Stimulated activated naive B cell treated with anti-CD40 and anti-IgM and Interleukin-4, amounts not matched to agents 10 μg/mL and 1 μg/mL and 100 μg/mL, for 72 hours (primary cell): ENCODE data around the gene CYYR1.

Experiments
- ATAC-seq, 2 donors: fragments of 150-1000 bp; cut with Tn5 transposase; replicated peaks; 2 replicates each; pipeline ENCODE4 v1.10.0; 2021; ENCODE audit warnings: moderate library complexity in 1 of 2
- DNase-seq: peaks from one replicate; pipeline ENCODE4 v3.0.0; 2021
- H3K27ac Mint-ChIP-seq: one replicate; pipeline ENCODE4 v1.8.0; 2022; ENCODE audit warnings: mild to moderate bottlenecking, mixed read lengths
- H3K27me3 Mint-ChIP-seq, 2 donors: one replicate each; pipeline ENCODE4 v1.8.0; 2022; ENCODE audit warnings: mixed read lengths in 2 of 2
- H3K36me3 Mint-ChIP-seq, 2 donors: one replicate each; pipeline ENCODE4 v1.8.0; 2022; ENCODE audit warnings: mixed read lengths in 2 of 2, mild to moderate bottlenecking in 1 of 2
- H3K4me1 Mint-ChIP-seq, 2 donors: one replicate each; pipeline ENCODE4 v1.8.0; 2022; ENCODE audit warnings: mixed read lengths in 2 of 2, mild to moderate bottlenecking in 1 of 2
- H3K4me3 Mint-ChIP-seq, 2 donors: one replicate each; pipeline ENCODE4 v1.8.0; 2022; ENCODE audit warnings: mild to moderate bottlenecking in 2 of 2, mixed read lengths in 2 of 2, moderate library complexity in 1 of 2
- H3K9me3 Mint-ChIP-seq, 2 donors: one replicate each; pipeline ENCODE4 v1.8.0; 2022; ENCODE audit warnings: mixed read lengths in 2 of 2, mild to moderate bottlenecking in 1 of 2

The CYYR1 gene

GRCh38 chr21:26572702-26573381, at the start of gene CYYR1:
Gene CYYR1 (minus strand): TSS chr21:26573286. CDS start chr21:26572940, 346 bp downstream.
- Mint-ChIP-seq H3K27me3 (peaks cover 19 to 41% of the 10 kb centered on the region in 2 donors), H3K27ac (no peak within 1 kb of the TSS), H3K4me3 (peak within 1 kb of the TSS; percentile 63 to 73), H3K4me1 (peaks cover 3 to 14% of the 10 kb centered on the region in 2 donors), H3K9me3 (peaks cover 0 to 6% of the 10 kb centered on the region in 2 donors), H3K36me3 (peaks cover 0 to 2% of the 10 kb centered on the region in 2 donors)
- ATAC-seq (peak in 1 of 2 donors; percentile 23), DNase-seq (no peak)

- Mint-ChIP-seq H3K4me1 (no peaks in the 10 kb centered on the region), H3K36me3 (no peaks in the 10 kb centered on the region), H3K4me3 (no peak overlapping the region), H3K27ac (no peak overlapping the region), H3K9me3 (peaks cover 0 to 1% of the 10 kb centered on the region in 2 donors), H3K27me3 (peaks cover 0 to 7% of the 10 kb centered on the region in 2 donors)
- DNase-seq (no peak), ATAC-seq (no peak)
These were observed 44.1 kb upstream of the CYYR1 start for GRCh38 chr21:26617176-26617575.

- Mint-ChIP-seq H3K36me3 (no peaks in the 10 kb centered on the region), H3K27me3 (peaks cover 0 to 8% of the 10 kb centered on the region in 2 donors), H3K4me1 (no peaks in the 10 kb centered on the region), H3K4me3 (no peak overlapping the region), H3K27ac (no peak overlapping the region), H3K9me3 (peaks cover 0 to 3% of the 10 kb centered on the region in 2 donors)
- no peak for DNase-seq
- no peak for ATAC-seq
These were observed 41.2 kb upstream of the CYYR1 start for GRCh38 chr21:26614251-26614650.

- Mint-ChIP-seq H3K4me3 (no peak overlapping the region), H3K9me3 (peaks cover 0 to 1% of the 10 kb centered on the region in 2 donors), H3K27ac (no peak overlapping the region), H3K36me3 (no peaks in the 10 kb centered on the region), H3K4me1 (no peaks in the 10 kb centered on the region), H3K27me3 (no peaks in the 10 kb centered on the region)
- no peak for ATAC-seq
- no peak for DNase-seq
These were observed 26.2 kb upstream of the CYYR1 start for GRCh38 chr21:26599261-26599660.

- ATAC-seq, result no peak
These were observed 24.9 kb upstream of the CYYR1 start for GRCh38 chr21:26597981-26598380.

GRCh38 chr21:26597031-26597430, 23.9 kb upstream of the CYYR1 start:
- ATAC-seq (no peak), DNase-seq (no peak)
- no peaks in the 10 kb centered on the region for H3K36me3 Mint-ChIP-seq
- H3K4me3 Mint-ChIP-seq, result no peak overlapping the region
- no peak overlapping the region for H3K27ac Mint-ChIP-seq
- no peaks in the 10 kb centered on the region for H3K27me3 Mint-ChIP-seq
- H3K9me3 Mint-ChIP-seq, result no peaks in the 10 kb centered on the region
- no peaks in the 10 kb centered on the region for H3K4me1 Mint-ChIP-seq

More at GRCh38 chr21:26597981-26598380, 24.9 kb upstream of the CYYR1 start:
- Mint-ChIP-seq H3K27ac (no peak overlapping the region), H3K9me3 (peaks cover 0 to 1% of the 10 kb centered on the region in 2 donors), H3K4me1 (no peaks in the 10 kb centered on the region), H3K27me3 (no peaks in the 10 kb centered on the region), H3K36me3 (no peaks in the 10 kb centered on the region), H3K4me3 (no peak overlapping the region)
- DNase-seq, result no peak

GRCh38 chr21:26595971-26596370, 22.9 kb upstream of the CYYR1 start:
- no peak overlapping the region for H3K27ac Mint-ChIP-seq
- H3K9me3 Mint-ChIP-seq, result no peaks in the 10 kb centered on the region
- no peaks in the 10 kb centered on the region for H3K36me3 Mint-ChIP-seq
- no peak overlapping the region for H3K4me3 Mint-ChIP-seq
- H3K4me1 Mint-ChIP-seq, result no peaks in the 10 kb centered on the region
- no peaks in the 10 kb centered on the region for H3K27me3 Mint-ChIP-seq
- DNase-seq (no peak), ATAC-seq (no peak)

GRCh38 chr21:26593800-26594199, 20.7 kb upstream of the CYYR1 start:
- ATAC-seq (no peak), DNase-seq (no peak)
- no peaks in the 10 kb centered on the region for H3K36me3 Mint-ChIP-seq
- no peaks in the 10 kb centered on the region for H3K9me3 Mint-ChIP-seq
- H3K4me1 Mint-ChIP-seq, result no peaks in the 10 kb centered on the region
- H3K27ac Mint-ChIP-seq, result no peak overlapping the region
- H3K4me3 Mint-ChIP-seq, result no peak overlapping the region
- H3K27me3 Mint-ChIP-seq, result no peaks in the 10 kb centered on the region

GRCh38 chr21:26591543-26591942, 18.5 kb upstream of the CYYR1 start:
- Mint-ChIP-seq H3K4me3 (no peak overlapping the region), H3K27ac (no peak overlapping the region), H3K27me3 (no peaks in the 10 kb centered on the region), H3K9me3 (no peaks in the 10 kb centered on the region), H3K36me3 (no peaks in the 10 kb centered on the region), H3K4me1 (no peaks in the 10 kb centered on the region)
- ATAC-seq (no peak), DNase-seq (no peak)

GRCh38 chr21:26588446-26588845, 15.4 kb upstream of the CYYR1 start:
- no peaks in the 10 kb centered on the region for H3K36me3 Mint-ChIP-seq
- no peaks in the 10 kb centered on the region for H3K9me3 Mint-ChIP-seq
- no peak overlapping the region for H3K4me3 Mint-ChIP-seq
- no peaks in the 10 kb centered on the region for H3K4me1 Mint-ChIP-seq
- no peak overlapping the region for H3K27ac Mint-ChIP-seq
- DNase-seq (no peak), ATAC-seq (no peak)
- no peaks in the 10 kb centered on the region for H3K27me3 Mint-ChIP-seq

- H3K4me3 Mint-ChIP-seq, result no peak overlapping the region
- no peaks in the 10 kb centered on the region for H3K36me3 Mint-ChIP-seq
- no peaks in the 10 kb centered on the region for H3K4me1 Mint-ChIP-seq
- H3K27ac Mint-ChIP-seq, result no peak overlapping the region
- DNase-seq, result no peak
- no peaks in the 10 kb centered on the region for H3K27me3 Mint-ChIP-seq
- peaks cover 0 to under 1% of the 10 kb centered on the region in 2 donors for H3K9me3 Mint-ChIP-seq
- ATAC-seq, result no peak
These were observed 14.7 kb upstream of the CYYR1 start for GRCh38 chr21:26587736-26588201.

GRCh38 chr21:26583769-26584168, 10.7 kb upstream of the CYYR1 start:
- no peak for ATAC-seq
- H3K27ac Mint-ChIP-seq, result no peak overlapping the region
- H3K4me3 Mint-ChIP-seq, result no peak overlapping the region
- no peaks in the 10 kb centered on the region for H3K36me3 Mint-ChIP-seq
- no peaks in the 10 kb centered on the region for H3K27me3 Mint-ChIP-seq
- peaks cover 10 to 12% of the 10 kb centered on the region in 2 donors for H3K9me3 Mint-ChIP-seq
- DNase-seq, result no peak
- H3K4me1 Mint-ChIP-seq, result no peaks in the 10 kb centered on the region

- H3K4me3 Mint-ChIP-seq, result no peak overlapping the region
These were observed 8.7 kb upstream of the CYYR1 start for GRCh38 chr21:26581818-26582217.

GRCh38 chr21:26572076-26572701, 897 bp downstream of the CYYR1 start:
- Mint-ChIP-seq H3K4me1 (peaks cover 3 to 14% of the 10 kb centered on the region in 2 donors), H3K4me3 (peak overlapping the region; percentile 63 to 73), H3K27me3 (peaks cover 19 to 41% of the 10 kb centered on the region in 2 donors), H3K36me3 (peaks cover 0 to 2% of the 10 kb centered on the region in 2 donors), H3K27ac (no peak overlapping the region), H3K9me3 (peaks cover 0 to 6% of the 10 kb centered on the region in 2 donors)
- DNase-seq (no peak), ATAC-seq (no peak)

More at GRCh38 chr21:26581818-26582217, 8.7 kb upstream of the CYYR1 start:
- Mint-ChIP-seq H3K4me1 (no peaks in the 10 kb centered on the region), H3K9me3 (peaks cover 10 to 16% of the 10 kb centered on the region in 2 donors), H3K27me3 (no peaks in the 10 kb centered on the region), H3K36me3 (no peaks in the 10 kb centered on the region), H3K27ac (no peak overlapping the region)
- DNase-seq, result no peak
- no peak for ATAC-seq

GRCh38 chr21:26570203-26570602, 2.9 kb downstream of the CYYR1 start:
- ATAC-seq, result no peak
- no peak for DNase-seq
- Mint-ChIP-seq H3K4me3 (no peak overlapping the region), H3K9me3 (peaks cover 0 to 6% of the 10 kb centered on the region in 2 donors), H3K27ac (no peak overlapping the region), H3K4me1 (peaks cover 3 to 14% of the 10 kb centered on the region in 2 donors), H3K36me3 (peaks cover 0 to 2% of the 10 kb centered on the region in 2 donors), H3K27me3 (peaks cover 19 to 41% of the 10 kb centered on the region in 2 donors)
